GM21528 (cell line): ENCODE data around the gene PPP2R2C.

ENCODE experiments used
- ATAC-seq: cut with Tn5 transposase; IDR thresholded peaks from one replicate; pipeline ENCODE4 v1.9.1; 2021; ENCODE audit warnings: mild to moderate bottlenecking, moderate library complexity; ENCODE audit not compliant: unreplicated experiment, low FRiP score

The PPP2R2C gene

DNA sequence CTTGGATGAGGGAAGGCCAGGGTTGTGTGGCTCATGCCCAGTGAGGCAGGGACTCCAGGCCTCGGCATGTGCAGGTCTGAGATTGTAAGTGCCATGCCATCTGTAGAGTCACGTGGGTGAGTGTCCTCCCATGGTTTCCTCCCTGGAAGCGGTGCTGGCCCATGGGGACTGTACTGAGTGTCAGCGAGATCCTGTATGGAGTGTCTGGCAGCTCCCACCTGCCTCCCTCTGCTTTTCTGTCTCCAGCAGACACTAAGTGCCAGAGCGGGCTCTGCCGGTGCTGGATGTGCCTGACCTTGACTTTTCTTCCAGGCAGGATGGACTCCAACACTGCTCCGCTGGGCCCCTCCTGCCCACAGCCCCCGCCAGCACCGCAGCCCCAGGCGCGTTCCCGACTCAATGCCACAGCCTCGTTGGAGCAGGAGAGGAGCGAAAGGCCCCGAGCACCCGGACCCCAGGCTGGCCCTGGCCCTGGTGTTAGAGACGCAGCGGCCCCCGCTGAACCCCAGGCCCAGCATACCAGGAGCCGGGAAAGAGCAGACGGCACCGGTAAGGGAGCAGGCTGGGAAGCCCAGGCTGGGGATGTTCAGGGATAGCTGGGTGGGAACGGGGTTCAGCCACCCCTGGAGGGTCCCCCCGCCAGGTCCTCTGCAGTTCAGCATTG lies 195.1 kb downstream of the PPP2R2C start:
- ATAC-seq, result no peak

GRCh38 chr4:6275898-6276806 lies 196.3 kb downstream of the PPP2R2C start:
- ATAC-seq, result no peak

DNA sequence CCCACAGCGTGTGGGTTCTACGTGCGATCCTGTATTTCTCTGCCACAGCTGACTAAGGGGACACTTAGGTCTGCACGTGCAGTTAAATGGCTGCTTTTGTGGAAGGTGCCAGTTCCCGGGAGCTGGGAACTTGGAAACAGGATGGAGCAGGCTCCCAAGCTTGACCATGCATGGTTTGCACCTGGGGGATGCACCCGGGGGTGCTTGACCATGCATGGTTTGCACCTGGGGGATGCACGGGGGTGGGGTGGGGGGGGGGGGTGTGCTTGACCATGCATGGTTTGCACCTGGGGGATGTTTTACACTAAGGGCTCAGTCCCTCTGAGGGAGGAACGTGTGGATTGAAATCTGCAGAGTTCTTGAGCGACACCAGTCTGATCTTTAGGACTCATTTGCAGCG lies 197.1 kb downstream of the PPP2R2C start:
- ATAC-seq, result no peak

DNA sequence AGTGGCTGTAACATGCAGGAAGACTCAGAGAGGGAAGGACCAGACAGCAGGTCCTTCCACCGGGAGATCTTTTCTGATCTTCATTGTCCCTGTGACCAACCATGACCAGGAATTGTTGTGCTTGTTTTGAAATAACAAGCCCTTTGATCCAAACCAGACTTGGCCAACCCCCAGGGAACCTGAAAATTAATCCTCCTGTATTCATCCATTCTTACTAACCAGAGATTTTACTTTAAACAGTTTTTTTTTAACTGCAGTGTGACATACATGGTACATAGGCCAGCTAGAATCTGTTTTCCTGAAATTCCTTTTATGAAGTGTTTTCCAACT lies 198.8 kb downstream of the PPP2R2C start:
- no peak for ATAC-seq

GRCh38 chr4:6272863-6273660 lies 199.4 kb downstream of the PPP2R2C start:
- ATAC-seq, result no peak

- no peak for ATAC-seq
Observed at GRCh38 chr4:6271701-6272465, 200.5 kb downstream of the PPP2R2C start.

GRCh38 chr4:6271206-6271605 lies 201.2 kb downstream of the PPP2R2C start:
- no peak for ATAC-seq

DNA sequence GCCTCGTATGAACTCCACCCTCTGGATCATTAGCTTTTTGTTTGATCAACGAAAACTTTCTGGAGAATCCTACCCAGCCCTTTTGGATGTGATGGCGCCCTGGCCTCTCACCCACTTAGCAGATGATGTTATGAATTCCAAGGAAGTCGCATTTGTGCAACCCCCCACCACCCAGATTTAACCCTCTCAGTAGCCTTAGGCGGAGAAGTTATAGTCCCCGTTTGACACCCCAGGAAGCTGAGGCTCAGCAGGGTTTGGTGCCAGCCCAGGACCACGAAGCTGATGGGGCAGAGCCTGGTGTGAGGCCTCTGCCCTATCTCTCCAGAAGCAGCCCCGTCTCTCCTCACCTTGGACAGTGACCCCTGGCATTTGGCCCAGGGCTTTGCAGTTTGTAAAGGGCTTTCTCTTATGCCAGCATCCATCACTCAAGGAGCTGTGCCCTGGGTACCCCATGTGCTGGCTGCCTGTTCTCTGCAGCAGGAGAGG lies 201.7 kb downstream of the PPP2R2C start:
- ATAC-seq, result no peak
